Erythroblast (primary cell): ENCODE results near the gene KCNK4.
"Not testable (repeated sequence)": the region's sequence is repeated elsewhere in the genome, so short reads cannot be mapped to it uniquely, and the experiment has no call there.

Experiments used
- GATA1 ChIP-seq: IDR thresholded peaks from 2 replicates; pipeline ENCODE4 v1.6.1; 2011; ENCODE audit warnings: low read depth, mild to moderate bottlenecking, control low read depth, low read length, moderate library complexity
- POLR2A ChIP-seq: IDR thresholded peaks from 2 replicates; pipeline ENCODE4 v1.6.1; 2011; ENCODE audit warnings: mild to moderate bottlenecking, low read length

- not testable (repeated sequence) for TF ChIP-seq POLR2A, GATA1
These were observed 16.7 kb downstream of the KCNK4 start for GRCh38 chr11:64307795-64308194.
